A172 (cell line): ENCODE results near the gene ST3GAL5. TPM values are rescaled to one million over a fixed set of nuclear protein-coding genes. Genes with fewer than 3 reads are reported as not detected.

ENCODE experiments used
- DNase-seq: peaks from one replicate; pipeline ENCODE4 v3.0.0-alpha.2; 2015; ENCODE audit warnings: low spot score
- total RNA-seq: library from RNA; depleted of rRNA; stranded (reverse); fragments of >200 nt; shearing (Covaris generic); gene quantifications from 2 replicates; pipeline ENCODE4 v1.2.3, GENCODE V29; 2014; rRNA removed

ST3GAL5 gene
- total RNA-seq, 1 experiment from 2014 or later = 18.7 TPM

- DNase-seq = no peak
These were observed 98.1 kb downstream of the ST3GAL5 start for GRCh38 chr2:85790499-85791188.

DNA sequence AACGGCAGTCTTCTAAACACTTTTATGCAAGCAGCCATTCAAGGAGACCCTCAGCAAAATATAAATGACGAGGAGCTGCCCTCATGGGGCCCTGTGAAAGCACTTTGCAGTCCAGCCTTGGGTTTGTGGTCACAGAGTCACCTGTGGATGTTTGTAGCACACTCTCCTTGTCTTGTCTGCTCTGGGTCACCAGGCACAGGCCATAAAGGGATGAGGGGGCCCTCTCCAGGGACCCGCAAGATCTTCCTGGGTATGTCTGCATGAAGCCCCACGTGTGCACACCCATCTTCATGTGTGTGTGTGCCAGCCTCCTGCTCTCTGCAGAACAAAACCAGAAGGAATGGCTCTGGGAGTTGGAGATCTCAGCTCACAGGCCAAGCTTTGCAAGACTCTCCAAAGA, 98.8 kb downstream of the ST3GAL5 start:
- DNase-seq = no peak

GRCh38 chr2:85789271-85789670, 99.5 kb downstream of the ST3GAL5 start:
- DNase-seq = no peak

DNA sequence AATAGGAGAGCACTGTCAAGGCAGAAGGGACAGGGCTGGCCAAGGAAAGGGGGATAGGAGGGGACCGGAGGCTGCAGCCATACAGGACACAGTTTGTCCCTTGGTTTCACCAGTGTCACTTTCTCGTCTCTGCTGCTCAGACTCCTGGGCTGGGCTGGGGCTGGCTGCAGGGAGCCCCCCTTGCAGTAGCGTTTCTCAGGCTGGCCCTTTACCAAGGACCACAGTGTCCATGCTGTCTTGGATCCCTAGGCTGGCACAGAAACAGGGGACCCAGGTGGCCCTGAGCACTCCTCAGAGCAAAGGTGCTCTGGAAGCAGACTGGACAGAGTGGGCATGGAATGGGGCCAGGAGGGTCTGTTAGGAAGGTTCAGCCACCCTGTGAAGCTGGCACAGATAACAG, 100.2 kb downstream of the ST3GAL5 start:
- no peak for DNase-seq

DNA sequence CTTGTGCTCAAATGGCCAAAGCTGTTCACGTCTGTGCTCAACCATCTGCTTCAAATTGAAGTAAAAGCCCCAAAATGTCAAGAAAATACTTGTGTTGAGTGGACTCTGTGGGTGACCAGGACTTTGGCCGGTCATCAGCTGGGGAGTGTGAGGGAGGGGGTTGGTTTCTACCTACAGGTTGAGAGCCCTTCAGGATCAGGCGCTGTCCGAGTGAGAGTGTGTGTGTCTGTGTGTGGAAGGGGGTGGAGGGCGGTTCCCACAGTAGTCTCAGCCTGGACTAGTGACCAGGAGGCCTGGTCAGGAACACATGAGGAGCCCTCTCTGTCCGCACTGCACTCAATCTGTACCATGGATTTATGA, 100.8 kb downstream of the ST3GAL5 start:
- no peak for DNase-seq

- no peak for DNase-seq
These were observed 101.4 kb downstream of the ST3GAL5 start for GRCh38 chr2:85787282-85787980.

Other genes starting within 250 kb of the ST3GAL5 start
- not detected in 2 replicates for gene SFTPB, start 220.8 kb downstream of the ST3GAL5 start, total RNA-seq
- gene GNLY, start 194.6 kb downstream of the ST3GAL5 start, total RNA-seq = not detected in 2 replicates
- 1.7 and 3.2 TPM in 2 replicates for gene ATOH8, start 135.0 kb downstream of the ST3GAL5 start, total RNA-seq
- 29.4 and 33.1 TPM in 2 replicates for gene POLR1A, start 216.9 kb upstream of the ST3GAL5 start, total RNA-seq
- gene PTCD3, start 217.2 kb upstream of the ST3GAL5 start, total RNA-seq = 121 and 151 TPM in 2 replicates